Fibroblast of skin of scalp (primary cell): ENCODE results near the gene IER5L.
A peak's percentile ranks its signal among the peaks of the same experiment; 100 is the strongest.
"Not testable (repeated sequence)": the region's sequence is repeated elsewhere in the genome, so short reads cannot be mapped to it uniquely, and the experiment has no call there.

Source experiments
- DNase-seq: peaks from one replicate; pipeline ENCODE4 v3.0.0-alpha.2; 2013

IER5L gene

GRCh38 chr9:129138476-129139232, 39.4 kb downstream of the IER5L start:
- peak; percentile 73 for DNase-seq

- no peak for DNase-seq
These were observed 40.0 kb downstream of the IER5L start for GRCh38 chr9:129138144-129138462.

- DNase-seq = no peak
These were observed 40.5 kb downstream of the IER5L start for GRCh38 chr9:129137292-129138143.

- DNase-seq = no peak
These were observed 41.5 kb downstream of the IER5L start for GRCh38 chr9:129136446-129137035.

GRCh38 chr9:129135476-129135875, 42.6 kb downstream of the IER5L start:
- no peak for DNase-seq

- DNase-seq = no peak
These were observed 45.0 kb downstream of the IER5L start for GRCh38 chr9:129133082-129133481.

GRCh38 chr9:129131300-129132145, 46.5 kb downstream of the IER5L start:
- DNase-seq = peak; percentile 65

GRCh38 chr9:129130791-129131190, 47.3 kb downstream of the IER5L start:
- DNase-seq = no peak

- DNase-seq = not testable (repeated sequence)
These were observed 47.8 kb downstream of the IER5L start for GRCh38 chr9:129130271-129130670.

GRCh38 chr9:129128689-129129088, 49.4 kb downstream of the IER5L start:
- DNase-seq = no peak

GRCh38 chr9:129126749-129127618, 51.1 kb downstream of the IER5L start:
- DNase-seq = no peak
